SK-N-SH treated with all-trans-retinoic acid at 6 μM for 48 hours (cell line): ENCODE results near the gene GCH1.

Experiments used
- ATAC-seq: fragments of 200-7000 bp; cut with Tn5 transposase; 3 replicates; pipeline ENCODE4 v1.9.1; 2020; ENCODE audit warnings: mild to moderate bottlenecking, moderate library complexity
- ARNTL ChIP-seq: fragments of 450-650 bp; formaldehyde crosslinking; IDR thresholded peaks from 2 replicates; pipeline ENCODE4 v1.5.0; 2020; ENCODE audit warnings: low read depth, mild to moderate bottlenecking, moderate library complexity, borderline replicate concordance
- CSDC2 ChIP-seq: fragments of 250-450 bp; sonication (Bioruptor Pico); IDR thresholded peaks from 2 replicates; pipeline ENCODE4 v1.5.0; 2020; ENCODE audit warnings: mild to moderate bottlenecking, moderate library complexity
- CSRNP3 ChIP-seq: fragments of 250-450 bp; sonication (Bioruptor Pico); IDR thresholded peaks from 2 replicates; pipeline ENCODE4 v1.5.1; 2021; ENCODE audit warnings: mild to moderate bottlenecking, moderate library complexity
- GLIS3 ChIP-seq: fragments of 250-450 bp; sonication (Bioruptor Pico); IDR thresholded peaks from 2 replicates; pipeline ENCODE4 v1.5.0; 2020; ENCODE audit warnings: mild to moderate bottlenecking, moderate library complexity
- ISL1 ChIP-seq: fragments of 250-450 bp; sonication (Bioruptor Pico); IDR thresholded peaks from 2 replicates; pipeline ENCODE4 v2.1.2; 2022; ENCODE audit warnings: mild to moderate bottlenecking, moderate library complexity
- OSR1 ChIP-seq: fragments of 250-450 bp; sonication (Bioruptor Pico); IDR thresholded peaks from 2 replicates; pipeline ENCODE4 v1.8.0; 2022; ENCODE audit warnings: moderate library complexity, mild to moderate bottlenecking, inconsistent platforms
- POU6F1 ChIP-seq: fragments of 250-450 bp; sonication (Bioruptor Pico); IDR thresholded peaks from 2 replicates; pipeline ENCODE4 v1.8.0; 2021; ENCODE audit warnings: low read depth, mild to moderate bottlenecking, moderate library complexity, borderline replicate concordance
- PPARA ChIP-seq: fragments of 250-450 bp; sonication (Bioruptor Pico); IDR thresholded peaks from 2 replicates; pipeline ENCODE4 v1.5.0; 2020; ENCODE audit warnings: mild to moderate bottlenecking, borderline replicate concordance
- SNAI2 ChIP-seq: fragments of 250-450 bp; sonication (Bioruptor Pico); IDR thresholded peaks from 2 replicates; pipeline ENCODE4 v1.5.0; 2020; ENCODE audit warnings: mild to moderate bottlenecking, moderate library complexity
- TCF4 ChIP-seq: fragments of 250-450 bp; sonication (Bioruptor Pico); IDR thresholded peaks from 2 replicates; pipeline ENCODE4 v1.8.0; 2021; ENCODE audit warnings: mild to moderate bottlenecking, moderate library complexity, borderline replicate concordance
- TOX ChIP-seq: fragments of 250-450 bp; sonication (Bioruptor Pico); IDR thresholded peaks from 2 replicates; pipeline ENCODE4 v1.8.0; 2021; ENCODE audit warnings: mild to moderate bottlenecking, moderate library complexity, borderline replicate concordance
- TSHZ2 ChIP-seq: fragments of 250-450 bp; sonication (Bioruptor Pico); IDR thresholded peaks from 2 replicates; pipeline ENCODE4 v1.5.0; 2020; ENCODE audit warnings: mild to moderate bottlenecking, moderate library complexity
- ZC3H10 ChIP-seq: fragments of 250-450 bp; sonication (Bioruptor Pico); IDR thresholded peaks from 2 replicates; pipeline ENCODE4 v1.5.1; 2021; ENCODE audit warnings: mild to moderate bottlenecking, moderate library complexity
- ZFP3 ChIP-seq: fragments of 250-450 bp; sonication (Bioruptor Pico); IDR thresholded peaks from 2 replicates; pipeline ENCODE4 v1.5.0; 2020; ENCODE audit warnings: mild to moderate bottlenecking, moderate library complexity
- ZFP30 ChIP-seq: fragments of 450-650 bp; formaldehyde crosslinking; IDR thresholded peaks from 2 replicates; pipeline ENCODE4 v1.5.0; 2022; ENCODE audit warnings: mild to moderate bottlenecking, moderate library complexity
- ZNF565 ChIP-seq: fragments of 450-650 bp; formaldehyde crosslinking; conservative IDR thresholded peaks from 2 replicates; pipeline ENCODE4 v1.5.0; 2020; ENCODE audit warnings: low read depth, mild to moderate bottlenecking, moderate library complexity
- TF ChIP-seq, protein P1 (sequence below): fragments of 250-450 bp; sonication (Bioruptor Pico); IDR thresholded peaks from 2 replicates; pipeline ENCODE4 v1.8.0; 2020; ENCODE audit warnings: mild to moderate bottlenecking, moderate library complexity, borderline replicate concordance

The GCH1 gene

DNA sequence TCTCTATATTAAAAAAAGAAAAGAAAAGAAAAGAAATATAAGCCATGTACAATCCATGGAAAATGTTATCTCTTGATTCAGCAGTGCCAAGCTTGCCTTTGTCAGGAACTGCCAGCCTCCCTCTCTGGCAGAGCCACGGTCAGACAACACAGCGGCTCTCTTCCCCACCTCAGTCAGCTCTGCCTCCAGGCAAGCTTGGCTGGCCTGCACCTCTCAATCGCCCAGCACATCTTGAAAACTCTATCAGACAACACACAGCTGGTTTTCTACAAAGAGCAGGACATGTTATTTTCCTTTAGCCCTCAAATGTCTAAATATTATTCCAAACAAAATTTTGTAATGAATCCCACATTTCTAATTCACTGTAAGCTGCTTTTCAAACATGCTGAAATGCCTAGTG, 20.0 kb upstream of the GCH1 start:
- 0 out of 2 replicates have a peak, but pooled peaks have one; percentile 20 for TF ChIP-seq TSHZ2 (CRISPR knock-in tag)
- no peak for TF ChIP-seq PPARA (CRISPR knock-in tag)
- peak; percentile 82 for TF ChIP-seq TCF4 (CRISPR knock-in tag)
- TF ChIP-seq CSRNP3 (CRISPR knock-in tag) = no peak

GRCh38 chr14:54920052-54920451, 17.4 kb upstream of the GCH1 start:
- ATAC-seq = no peak
- TF ChIP-seq ARNTL (CRISPR knock-in tag) = no peak
- TF ChIP-seq, protein P1, sequence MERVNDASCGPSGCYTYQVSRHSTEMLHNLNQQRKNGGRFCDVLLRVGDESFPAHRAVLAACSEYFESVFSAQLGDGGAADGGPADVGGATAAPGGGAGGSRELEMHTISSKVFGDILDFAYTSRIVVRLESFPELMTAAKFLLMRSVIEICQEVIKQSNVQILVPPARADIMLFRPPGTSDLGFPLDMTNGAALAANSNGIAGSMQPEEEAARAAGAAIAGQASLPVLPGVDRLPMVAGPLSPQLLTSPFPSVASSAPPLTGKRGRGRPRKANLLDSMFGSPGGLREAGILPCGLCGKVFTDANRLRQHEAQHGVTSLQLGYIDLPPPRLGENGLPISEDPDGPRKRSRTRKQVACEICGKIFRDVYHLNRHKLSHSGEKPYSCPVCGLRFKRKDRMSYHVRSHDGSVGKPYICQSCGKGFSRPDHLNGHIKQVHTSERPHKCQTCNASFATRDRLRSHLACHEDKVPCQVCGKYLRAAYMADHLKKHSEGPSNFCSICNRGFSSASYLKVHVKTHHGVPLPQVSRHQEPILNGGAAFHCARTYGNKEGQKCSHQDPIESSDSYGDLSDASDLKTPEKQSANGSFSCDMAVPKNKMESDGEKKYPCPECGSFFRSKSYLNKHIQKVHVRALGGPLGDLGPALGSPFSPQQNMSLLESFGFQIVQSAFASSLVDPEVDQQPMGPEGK (CRISPR knock-in tag) = no peak

More for the DNA sequence above, 20.0 kb upstream of the GCH1 start:
- ATAC-seq = peak; percentile 80

DNA sequence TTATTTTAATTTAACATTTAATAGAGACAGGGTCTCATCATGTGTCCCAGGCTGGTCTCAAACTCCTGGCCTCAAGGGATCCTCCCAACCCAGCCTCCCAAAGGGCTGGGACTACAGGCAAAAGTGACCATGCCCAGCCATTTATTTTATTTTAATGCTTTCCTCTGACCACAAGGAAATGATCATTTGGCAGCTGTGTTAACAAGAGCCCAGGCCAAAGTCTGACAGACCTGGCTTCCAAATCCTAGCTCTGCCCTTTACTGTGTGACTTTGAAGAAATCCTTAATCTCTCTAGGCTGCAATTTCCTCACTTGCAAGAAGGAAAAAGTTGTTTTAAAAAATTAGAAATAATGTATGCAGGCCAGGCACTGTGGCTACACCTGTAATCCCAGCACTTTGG, 16.7 kb upstream of the GCH1 start:
- no peak for ATAC-seq
- no peak for TF ChIP-seq POU6F1 (CRISPR knock-in tag)
- no peak for TF ChIP-seq ZFP3 (CRISPR knock-in tag)
- TF ChIP-seq ZNF565 = no peak
- TF ChIP-seq TSHZ2 (CRISPR knock-in tag) = no peak
- TF ChIP-seq CSRNP3 (CRISPR knock-in tag) = no peak
- no peak for TF ChIP-seq PPARA (CRISPR knock-in tag)

GRCh38 chr14:54918427-54918826, 15.8 kb upstream of the GCH1 start:
- no peak for ATAC-seq
- TF ChIP-seq PPARA (CRISPR knock-in tag) = no peak
- TF ChIP-seq TCF4 (CRISPR knock-in tag) = no peak
- no peak for TF ChIP-seq ZC3H10 (CRISPR knock-in tag)
- TF ChIP-seq CSDC2 = no peak
- no peak for TF ChIP-seq ISL1 (CRISPR knock-in tag)
- TF ChIP-seq OSR1 (CRISPR knock-in tag) = no peak
- no peak for TF ChIP-seq ARNTL (CRISPR knock-in tag)
- no peak for TF ChIP-seq SNAI2 (CRISPR knock-in tag)
- no peak for TF ChIP-seq ZNF565
- TF ChIP-seq TOX (CRISPR knock-in tag) = no peak
- TF ChIP-seq ZFP30 = no peak
- TF ChIP-seq GLIS3 (CRISPR knock-in tag) = no peak
- no peak for TF ChIP-seq POU6F1 (CRISPR knock-in tag)
- TF ChIP-seq, protein P1 (CRISPR knock-in tag) = no peak
